IMR-90 (cell line): ENCODE results near the gene PRKRA. TPM values are rescaled to one million over a fixed set of nuclear protein-coding genes. Genes with fewer than 3 reads are reported as not detected.
A peak's percentile ranks its signal among the peaks of the same experiment; 100 is the strongest.

Experiments used
- ATAC-seq: fragments of 200-7000 bp; cut with Tn5 transposase; 2 replicates; pipeline ENCODE4 v1.9.1; 2020; ENCODE audit warnings: low read depth, mild to moderate bottlenecking, moderate library complexity
- BruUV-seq: library from RNA; stranded (reverse); fragments of 400-500 nt; replicated peaks from 2 replicates; lab custom pipeline; 2021; lab: Mats Ljungman, UMichigan
- CTCF ChIA-PET: fragments of 300-600 bp; formaldehyde crosslinking; extraction: SDS; loops from one replicate; lab custom pipeline; 2021; ENCODE audit warnings: antibody characterized with exemption; lab: Yijun Ruan, JAX
- POLR2A ChIA-PET: fragments of 300-600 bp; sonication (Branson Sonifier 250); formaldehyde crosslinking; loops from one replicate; lab custom pipeline; 2022; ENCODE audit warnings: antibody characterized with exemption; ENCODE audit not compliant: unreplicated experiment; lab: Charles Lee
- DNase-seq: peaks from one replicate; pipeline ENCODE4 v3.0.0; 2013
- H2AFZ ChIP-seq: replicated peaks from 2 replicates; pipeline ENCODE3; 2013; ENCODE audit warnings: low read length, mild to moderate bottlenecking; ENCODE audit not compliant: poor library complexity
- H2AK5ac ChIP-seq: 2 replicates; pipeline ENCODE4 v1.6.1; 2013; ENCODE audit warnings: low read depth, low read length, inconsistent platforms
- H2AK9ac ChIP-seq: replicated peaks from 2 replicates; pipeline ENCODE3; 2013; ENCODE audit warnings: mild to moderate bottlenecking, low read depth, low read length, moderate library complexity; ENCODE audit not compliant: poor library complexity
- H2BK120ac ChIP-seq: 2 replicates; pipeline ENCODE4 v1.6.1; 2013; ENCODE audit warnings: low read depth, low read length, inconsistent platforms
- H2BK15ac ChIP-seq: 3 replicates; pipeline ENCODE4 v1.6.1; 2013; ENCODE audit warnings: low read depth, low read length, inconsistent platforms
- H2BK20ac ChIP-seq: 2 replicates; pipeline ENCODE4 v1.6.1; 2013; ENCODE audit warnings: low read depth, mild to moderate bottlenecking, inconsistent platforms, low read length, moderate library complexity
- H2BK5ac ChIP-seq: 2 replicates; pipeline ENCODE4 v1.6.1; 2013; ENCODE audit warnings: mild to moderate bottlenecking, low read depth, low read length, inconsistent platforms; ENCODE audit not compliant: poor library complexity, severe bottlenecking
- H3K14ac ChIP-seq: replicated peaks from 2 replicates; pipeline ENCODE4 v1.6.1; 2013; ENCODE audit warnings: low read depth, low read length, inconsistent platforms
- H3K18ac ChIP-seq: 2 replicates; pipeline ENCODE4 v1.6.1; 2013; ENCODE audit warnings: low read depth, low read length, control low read depth
- H3K23ac ChIP-seq: 2 replicates; pipeline ENCODE4 v1.6.1; 2013; ENCODE audit warnings: low read depth, low read length, inconsistent platforms
- H3K27ac ChIP-seq: 2 replicates; pipeline ENCODE4 v1.5.1; 2013; ENCODE audit warnings: mild to moderate bottlenecking, control low read depth, low read length; ENCODE audit not compliant: insufficient read depth
- H3K27me3 ChIP-seq: 2 replicates; pipeline ENCODE4 v1.6.1; 2013; ENCODE audit warnings: low read length; ENCODE audit not compliant: control insufficient read depth, insufficient read depth
- H3K36me3 ChIP-seq: 2 replicates; pipeline ENCODE4 v1.6.1; 2013; ENCODE audit warnings: low read length, mixed read lengths; ENCODE audit not compliant: control insufficient read depth, insufficient read depth
- H3K4ac ChIP-seq: 2 replicates; pipeline ENCODE4 v1.6.1; 2013; ENCODE audit warnings: low read depth, low read length, inconsistent platforms
- H3K4me1 ChIP-seq: 2 replicates; pipeline ENCODE4 v1.6.1; 2013; ENCODE audit warnings: low read length, mixed read lengths; ENCODE audit not compliant: control insufficient read depth, insufficient read depth
- H3K4me2 ChIP-seq: 2 replicates; pipeline ENCODE4 v1.6.1; 2013; ENCODE audit warnings: low read depth, mild to moderate bottlenecking, control low read depth, low read length, moderate library complexity
- H3K4me3 ChIP-seq: 2 replicates; pipeline ENCODE4 v1.5.1; 2013; ENCODE audit warnings: low read depth, mild to moderate bottlenecking, control low read depth, low read length, moderate library complexity; ENCODE audit not compliant: insufficient read depth
- H3K56ac ChIP-seq: 2 replicates; pipeline ENCODE4 v1.6.1; 2013; ENCODE audit warnings: low read length, inconsistent platforms; ENCODE audit not compliant: insufficient read depth; ENCODE audit errors: extremely low read depth
- H3K79me1 ChIP-seq, 2 experiments: 2 replicates each; pipeline ENCODE4 v1.6.1; 2013; ENCODE audit warnings: low read length in 2 of 2, inconsistent platforms in 1 of 2, low read depth in 1 of 2
- H3K9ac ChIP-seq: 2 replicates; pipeline ENCODE4 v1.6.1; 2013; ENCODE audit warnings: low read depth, low read length, control low read depth
- H3K9me1 ChIP-seq: 2 replicates; pipeline ENCODE4 v1.6.1; 2013; ENCODE audit warnings: low read length, inconsistent platforms; ENCODE audit not compliant: insufficient read depth
- H3K9me3 ChIP-seq: 2 replicates; pipeline ENCODE4 v1.6.1; 2013; ENCODE audit warnings: low read length; ENCODE audit not compliant: control insufficient read depth, insufficient read depth
- H4K20me1 ChIP-seq: 2 replicates; pipeline ENCODE4 v1.6.1; 2013; ENCODE audit warnings: low read length, inconsistent platforms; ENCODE audit not compliant: insufficient read depth
- H4K5ac ChIP-seq: 2 replicates; pipeline ENCODE4 v1.6.1; 2013; ENCODE audit warnings: mild to moderate bottlenecking, low read depth, low read length, control low read depth
- H4K8ac ChIP-seq, 2 experiments: 2 replicates each; pipeline ENCODE4 v1.6.1; 2013; ENCODE audit warnings: low read depth in 2 of 2, low read length in 2 of 2, control low read depth in 1 of 2, inconsistent platforms in 1 of 2
- H4K91ac ChIP-seq: 2 replicates; pipeline ENCODE4 v1.6.1; 2013; ENCODE audit warnings: low read depth, low read length, inconsistent platforms; ENCODE audit not compliant: insufficient read depth
- MAFK ChIP-seq: IDR thresholded peaks from 2 replicates; pipeline ENCODE4 v1.6.1; 2012; ENCODE audit warnings: low read depth, low read length, improper control_type of control experiment
- MAZ ChIP-seq: IDR thresholded peaks from 2 replicates; pipeline ENCODE4 v1.6.1; 2012; ENCODE audit warnings: low read depth, mild to moderate bottlenecking, low read length, improper control_type of control experiment, moderate library complexity, borderline replicate concordance
- RAD21 ChIP-seq: IDR thresholded peaks from 2 replicates; pipeline ENCODE4 v1.6.1; 2012; ENCODE audit warnings: low read length, improper control_type of control experiment
- WGBS, 2 experiments: methylation state at CpG; one replicate each; pipeline versions ENCODE4 v1.1.5 to v1.1.7; 2013; ENCODE audit warnings: missing lambda C conversion rate in 2 of 2; ENCODE audit not compliant: insufficient read length in 1 of 2; ENCODE audit errors: extremely low coverage in 2 of 2; 5-methylcytosine and 5-hydroxymethylcytosine counted together
- dilution Hi-C: fragments of 300-500 bp; cut with HindIII; formaldehyde crosslinking; loops from one replicate; pipeline ENCODE4 v1.14.3; 2018; ENCODE audit warnings: low sequenced_read_pairs; ENCODE audit not compliant: unreplicated experiment
- in situ Hi-C: fragments of 300-500 bp; cut with MboI; formaldehyde crosslinking; loops from 3 replicates; pipeline ENCODE4 v1.14.3; 2019; ENCODE audit warnings: low sequenced_read_pairs, inconsistent platforms, mixed read lengths
- intact Hi-C: fragments of 100-400 bp; cut with micrococcal nuclease; formaldehyde crosslinking; loops from 2 replicates; pipeline ENCODE4 v1.10.0; 2022
- polyA plus RNA-seq, 3 experiments: library from polyadenylated mRNA; depleted of rRNA; stranded (reverse); fragments of >200 nt; gene quantifications; 2 replicates each; pipeline ENCODE4 v1.2.3, GENCODE V29; 2012; ENCODE audit warnings: low replicate concordance in 1 of 3
- total RNA-seq: library from RNA; depleted of rRNA; stranded (reverse); fragments of >200 nt; gene quantifications from 2 replicates; pipeline ENCODE4 v1.2.3, GENCODE V29; 2012
- TF ChIP-seq, protein P1 (sequence below): fragments of 150-350 bp; IDR thresholded peaks from 2 replicates; pipeline ENCODE4 v1.6.1; 2016; ENCODE audit warnings: low read depth, mild to moderate bottlenecking, low read length, moderate library complexity, borderline replicate concordance

The PRKRA gene
- total and polyA plus RNA-seq, 2 of the 4 experiments (the other 2 are of a cell fraction), result 39.5 to 53.6 TPM

DNA sequence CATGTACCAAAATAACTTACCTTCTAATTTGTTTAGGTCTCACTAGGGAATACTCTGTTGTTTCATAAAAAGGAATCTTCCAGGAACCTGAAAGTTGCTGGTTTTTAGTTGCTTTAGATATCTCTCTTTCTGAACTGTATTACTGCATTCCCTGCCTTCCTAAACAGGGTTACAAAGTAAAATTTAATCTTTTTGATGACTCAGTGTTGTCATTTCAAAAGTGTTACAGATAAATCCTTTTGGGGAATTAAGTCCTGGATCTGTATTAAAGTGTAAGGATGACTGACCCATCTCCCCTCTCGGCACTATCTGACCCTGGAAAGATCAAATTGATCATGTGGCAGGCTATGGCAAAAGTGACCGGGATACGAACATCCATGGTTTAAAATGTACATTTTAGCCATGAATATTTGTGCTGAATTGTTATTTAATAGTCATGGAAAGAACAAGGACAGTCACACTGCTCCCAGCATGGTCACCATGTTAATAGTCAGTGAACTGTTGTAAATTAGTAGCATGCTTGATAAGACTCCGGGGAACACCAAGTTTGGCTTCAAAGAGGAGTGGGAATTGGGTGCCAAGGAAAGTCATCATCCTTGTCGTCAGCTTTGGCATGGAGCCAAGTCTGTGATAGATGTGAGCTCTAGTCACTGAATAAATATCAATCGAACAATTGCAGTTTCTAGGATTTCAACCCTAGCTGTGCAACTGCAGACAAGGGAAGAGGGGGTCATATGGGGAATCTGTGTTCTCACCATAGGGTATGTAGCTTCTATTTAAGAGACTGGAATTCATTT is 33.5 kb upstream of the PRKRA start:
- DNase-seq (peak; percentile 30), ATAC-seq (no peak)
- Histone ChIP-seq H3K4ac (no peak overlapping the region), H2AK5ac (no peak overlapping the region), H2BK15ac (no peak overlapping the region), H3K56ac (no peak overlapping the region), H3K9ac (no peak overlapping the region), H3K9me3 (no peaks in the 10 kb centered on the region), H3K27ac (no peak overlapping the region), H3K79me1 (peaks cover 15 to 50% of the 10 kb centered on the region in 2 experiments), H2BK5ac (no peak overlapping the region), H3K4me3 (no peak overlapping the region), H4K91ac (no peak overlapping the region), H3K23ac (no peak overlapping the region), H4K5ac (no peak overlapping the region), H3K18ac (no peak overlapping the region), H2BK120ac (no peak overlapping the region), H3K4me1 (peaks cover 8% of the 10 kb centered on the region), H2BK20ac (no peak overlapping the region), H3K36me3 (peaks cover 1% of the 10 kb centered on the region; the same call in 1 of the 2 replicates), H3K14ac (no peak overlapping the region), H3K9me1 (peaks cover 10% of the 10 kb centered on the region), H2AK9ac (no peak overlapping the region), H3K27me3 (no peaks in the 10 kb centered on the region), H2AFZ (no peak overlapping the region), H4K20me1 (peaks cover 28% of the 10 kb centered on the region), H3K4me2 (peak overlapping the region; percentile 38; the same call in 1 of the 2 replicates), H4K8ac (no peak overlapping the region)
- ChIA-PET POLR2A (no interaction called here), CTCF (no interaction called here)
- WGBS, 2 experiments, result 67% methylated on average over 3 of the region's 6 CpGs; no CpG with 5 or more reads in 1 of the 2 experiments
- intact Hi-C loops (no loop called here), in situ Hi-C loops (no loop called here), dilution Hi-C loops (no loop called here)
- no TSS peak for BruUV-seq
- TF ChIP-seq, protein P1, sequence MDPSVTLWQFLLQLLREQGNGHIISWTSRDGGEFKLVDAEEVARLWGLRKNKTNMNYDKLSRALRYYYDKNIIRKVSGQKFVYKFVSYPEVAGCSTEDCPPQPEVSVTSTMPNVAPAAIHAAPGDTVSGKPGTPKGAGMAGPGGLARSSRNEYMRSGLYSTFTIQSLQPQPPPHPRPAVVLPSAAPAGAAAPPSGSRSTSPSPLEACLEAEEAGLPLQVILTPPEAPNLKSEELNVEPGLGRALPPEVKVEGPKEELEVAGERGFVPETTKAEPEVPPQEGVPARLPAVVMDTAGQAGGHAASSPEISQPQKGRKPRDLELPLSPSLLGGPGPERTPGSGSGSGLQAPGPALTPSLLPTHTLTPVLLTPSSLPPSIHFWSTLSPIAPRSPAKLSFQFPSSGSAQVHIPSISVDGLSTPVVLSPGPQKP, result no peak
- TF ChIP-seq MAFK (peak; percentile 37; the same call in 1 of the 2 replicates), RAD21 (no peak), MAZ (no peak)
